Left lobe of liver (tissue), 2 donors: ENCODE results near the gene PLD1. TPM values are rescaled to one million over a fixed set of nuclear protein-coding genes. Genes with fewer than 3 reads are reported as not detected.
"Not testable (repeated sequence)": the region's sequence is repeated elsewhere in the genome, so short reads cannot be mapped to it uniquely, and the experiment has no call there.

Experiments
- ATAC-seq: fragments of 200-7000 bp; cut with Tn5 transposase; one replicate; pipeline ENCODE4 v1.9.1; 2020; ENCODE audit warnings: mild to moderate bottlenecking, moderate library complexity
- DNase-seq: peaks from one replicate; pipeline ENCODE4 v3.0.0-alpha.2; 2020; ENCODE audit warnings: low spot score
- total RNA-seq: library from RNA; stranded (reverse); gene quantifications from one replicate; pipeline ENCODE4 v1.2.1, GENCODE V29; 2021
- donor health status: DM: no; HTN: no; CAD: no; lungs with moderate emphysema.
- donor health status: DM: no; HTN: yes; CAD: no.

PLD1 gene, protein sequence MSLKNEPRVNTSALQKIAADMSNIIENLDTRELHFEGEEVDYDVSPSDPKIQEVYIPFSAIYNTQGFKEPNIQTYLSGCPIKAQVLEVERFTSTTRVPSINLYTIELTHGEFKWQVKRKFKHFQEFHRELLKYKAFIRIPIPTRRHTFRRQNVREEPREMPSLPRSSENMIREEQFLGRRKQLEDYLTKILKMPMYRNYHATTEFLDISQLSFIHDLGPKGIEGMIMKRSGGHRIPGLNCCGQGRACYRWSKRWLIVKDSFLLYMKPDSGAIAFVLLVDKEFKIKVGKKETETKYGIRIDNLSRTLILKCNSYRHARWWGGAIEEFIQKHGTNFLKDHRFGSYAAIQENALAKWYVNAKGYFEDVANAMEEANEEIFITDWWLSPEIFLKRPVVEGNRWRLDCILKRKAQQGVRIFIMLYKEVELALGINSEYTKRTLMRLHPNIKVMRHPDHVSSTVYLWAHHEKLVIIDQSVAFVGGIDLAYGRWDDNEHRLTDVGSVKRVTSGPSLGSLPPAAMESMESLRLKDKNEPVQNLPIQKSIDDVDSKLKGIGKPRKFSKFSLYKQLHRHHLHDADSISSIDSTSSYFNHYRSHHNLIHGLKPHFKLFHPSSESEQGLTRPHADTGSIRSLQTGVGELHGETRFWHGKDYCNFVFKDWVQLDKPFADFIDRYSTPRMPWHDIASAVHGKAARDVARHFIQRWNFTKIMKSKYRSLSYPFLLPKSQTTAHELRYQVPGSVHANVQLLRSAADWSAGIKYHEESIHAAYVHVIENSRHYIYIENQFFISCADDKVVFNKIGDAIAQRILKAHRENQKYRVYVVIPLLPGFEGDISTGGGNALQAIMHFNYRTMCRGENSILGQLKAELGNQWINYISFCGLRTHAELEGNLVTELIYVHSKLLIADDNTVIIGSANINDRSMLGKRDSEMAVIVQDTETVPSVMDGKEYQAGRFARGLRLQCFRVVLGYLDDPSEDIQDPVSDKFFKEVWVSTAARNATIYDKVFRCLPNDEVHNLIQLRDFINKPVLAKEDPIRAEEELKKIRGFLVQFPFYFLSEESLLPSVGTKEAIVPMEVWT
- total RNA-seq, result 15.2 TPM

DNA sequence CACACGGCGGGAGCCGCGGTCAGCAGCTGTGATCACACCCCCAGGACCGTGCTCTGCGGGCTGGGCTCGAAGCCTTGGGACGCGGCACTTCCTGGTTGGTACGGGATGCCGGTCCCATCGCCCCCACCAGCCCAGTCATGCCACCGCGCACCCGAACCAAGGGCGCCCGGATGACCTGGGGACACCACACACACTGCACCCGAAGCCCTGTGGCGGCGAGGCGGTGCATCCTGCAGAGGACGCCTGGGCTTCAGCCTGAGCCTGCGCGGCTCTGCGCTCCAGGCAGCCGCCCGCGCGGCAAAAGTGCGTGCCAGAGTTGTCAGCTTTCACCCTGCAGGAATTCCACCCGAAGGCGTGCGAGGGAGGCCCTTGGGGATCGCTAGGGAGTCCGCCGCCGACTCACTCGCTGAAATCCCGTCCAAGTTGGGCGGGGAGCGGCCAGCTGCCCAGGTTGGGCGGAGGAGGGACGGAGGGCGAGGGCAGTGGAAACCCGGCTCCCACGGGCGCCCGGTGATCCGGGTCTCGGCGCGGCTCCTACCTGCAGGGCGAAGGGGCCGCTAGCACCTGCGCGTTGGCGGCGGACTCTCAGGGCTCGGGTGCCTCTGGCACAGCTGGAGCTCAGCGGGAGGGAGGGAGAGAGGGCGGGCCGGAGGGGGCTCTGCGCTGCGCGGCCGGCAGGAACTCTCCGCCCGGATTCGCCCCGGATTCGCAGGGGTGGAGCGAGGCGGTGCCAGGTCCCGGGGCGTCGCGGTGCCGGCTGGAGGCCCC lies at the start of gene PLD1:
PLD1 (minus strand) TSS at position 623 of the 768 bp plus-strand sequence. CDS start 72,432 bp downstream, outside the sequence.
- DNase-seq (peak; percentile 91), ATAC-seq (peak; percentile 89)

DNA sequence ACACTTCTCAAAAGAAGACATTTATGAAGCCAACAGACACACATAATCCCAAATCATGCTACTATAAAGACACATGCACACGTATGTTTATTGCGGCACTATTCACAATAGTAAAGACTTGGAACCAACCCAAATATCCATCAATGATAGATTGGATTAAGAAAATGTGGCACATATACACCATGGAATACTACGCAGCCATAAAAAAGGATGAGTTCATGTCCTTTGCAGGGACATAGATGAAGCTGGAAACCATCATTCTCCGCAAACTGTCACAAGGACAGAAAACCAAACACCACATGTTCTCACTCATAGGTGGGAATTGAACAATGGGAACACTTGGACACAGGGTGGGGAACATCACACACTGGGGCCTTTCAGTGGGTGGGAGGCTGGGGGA lies 48.5 kb upstream of the PLD1 start:
- DNase-seq, ATAC-seq: not testable (repeated sequence)

- DNase-seq (no peak), ATAC-seq (no peak)
Measured at GRCh38 chr3:171854649-171855305, 44.5 kb upstream of the PLD1 start.

DNA sequence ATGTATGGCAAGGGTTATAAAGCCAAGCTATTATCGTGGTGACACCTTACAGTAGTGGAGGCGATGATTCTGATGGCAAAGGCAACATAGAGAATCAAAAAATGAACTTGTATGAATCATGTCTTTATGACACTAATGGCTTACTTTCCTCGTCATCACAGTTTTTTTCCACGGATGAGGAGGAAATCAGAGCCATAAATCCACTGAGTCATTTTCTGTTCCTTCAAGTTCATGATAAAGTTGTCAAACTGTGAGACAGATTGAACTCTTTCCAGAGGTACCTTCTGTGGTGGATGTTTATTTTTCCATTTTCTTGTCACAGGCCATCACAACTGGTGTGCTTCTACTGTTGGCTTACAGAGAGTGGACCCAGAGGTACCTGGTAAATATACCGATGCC lies 41.4 kb upstream of the PLD1 start:
- no peak for DNase-seq
- ATAC-seq, result no peak

DNA sequence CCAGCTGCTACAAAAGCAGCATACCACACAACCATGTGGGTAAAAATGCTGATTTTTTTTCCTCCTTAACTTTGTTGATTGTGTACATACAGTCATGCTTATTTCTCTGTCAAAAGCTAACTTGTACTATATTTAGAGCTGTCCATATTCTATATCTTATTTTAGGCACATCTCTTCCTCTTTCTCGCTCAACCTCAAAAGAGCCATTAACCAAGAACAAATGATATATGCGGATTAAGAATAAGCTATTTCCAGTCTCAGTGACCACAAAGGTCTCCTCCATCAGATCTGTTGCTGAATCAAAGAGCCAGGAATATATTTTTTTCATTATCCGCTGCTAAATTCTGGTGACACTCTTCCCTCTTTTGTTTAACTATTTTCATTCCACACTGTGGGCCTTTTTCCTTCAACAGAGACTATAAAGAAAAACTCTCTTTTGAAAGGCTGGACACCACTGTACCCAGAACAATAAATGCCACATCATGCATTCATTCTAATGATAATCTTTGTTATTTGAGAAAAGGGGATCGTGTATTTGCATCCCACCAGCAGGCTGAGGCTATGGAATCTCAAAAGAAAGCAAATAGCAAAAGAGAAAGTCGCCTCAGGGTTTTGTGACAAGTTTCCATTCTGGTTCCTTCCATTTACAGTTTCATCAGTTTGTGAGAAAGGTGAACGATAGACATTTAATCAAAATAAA lies 40.8 kb upstream of the PLD1 start:
- no peak for ATAC-seq
- DNase-seq, result no peak

DNA sequence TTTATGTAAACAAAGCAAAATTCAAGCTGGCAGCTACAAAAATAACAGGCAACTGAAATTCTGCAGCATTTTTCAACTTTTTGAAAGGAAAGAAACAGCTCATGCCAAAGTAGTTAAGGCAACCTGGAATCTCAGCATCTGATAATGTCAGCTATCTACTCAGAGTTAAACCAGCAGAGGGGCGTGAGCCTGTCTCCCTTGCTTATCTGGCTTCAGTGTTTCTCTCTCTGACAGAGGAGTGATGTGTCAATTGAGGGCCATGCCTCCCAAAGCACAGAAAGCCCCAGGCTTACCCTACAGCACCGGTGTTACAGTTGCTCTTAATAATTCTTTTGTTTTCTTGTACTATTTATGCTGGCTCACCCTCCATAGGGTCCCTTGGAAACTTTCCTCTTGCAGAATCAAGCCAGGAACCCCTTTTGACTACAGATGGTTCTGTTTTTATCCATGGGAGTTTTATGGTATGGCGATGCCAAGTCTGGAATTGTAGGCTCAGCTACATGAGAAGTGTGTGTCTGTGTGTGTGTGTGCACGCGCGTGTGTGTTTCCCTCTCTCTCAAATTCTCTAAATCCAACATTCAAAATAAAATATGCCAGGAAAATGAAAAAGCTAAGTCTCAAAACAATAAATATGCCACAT lies 40.2 kb upstream of the PLD1 start:
- DNase-seq (no peak), ATAC-seq (no peak)

DNA sequence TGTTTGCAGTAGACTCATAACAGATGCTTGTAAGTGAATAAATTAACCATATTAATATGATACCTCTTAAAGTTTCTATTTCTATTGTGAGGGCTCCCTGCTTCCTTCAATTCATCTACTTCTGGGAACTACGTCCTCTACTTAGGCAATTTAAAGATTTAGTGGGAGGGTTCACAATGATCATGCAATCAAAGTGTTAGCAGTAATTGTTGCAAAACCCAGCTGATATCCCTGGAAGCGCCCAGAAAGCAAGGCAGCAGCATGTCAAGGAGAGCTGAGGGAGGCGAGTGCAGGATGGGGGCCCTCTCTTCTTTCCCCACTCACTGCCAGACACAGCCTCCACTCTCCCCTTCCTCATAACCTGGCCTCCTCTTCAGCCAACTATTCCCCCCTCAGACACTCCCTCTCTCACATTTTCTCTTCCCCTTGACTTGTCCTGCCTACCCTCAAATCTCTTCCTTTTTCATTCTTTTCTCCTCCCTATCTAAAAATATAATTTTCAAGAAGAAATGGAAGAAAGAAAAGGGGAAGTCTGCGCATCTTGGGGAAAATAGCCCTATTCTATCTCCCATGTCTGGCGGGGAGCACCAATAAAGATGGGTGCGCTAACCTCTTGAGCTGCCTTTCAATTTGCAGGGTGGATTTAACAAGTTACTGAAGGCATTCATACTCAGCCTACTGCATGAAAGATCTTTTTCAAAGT lies 39.5 kb upstream of the PLD1 start:
- no peak for ATAC-seq

GRCh38 chr3:171847595-171848259 lies 37.4 kb upstream of the PLD1 start:
- no peak for DNase-seq
- no peak for ATAC-seq

More for the DNA sequence above, 39.5 kb upstream of the PLD1 start:
- DNase-seq, result no peak

- no peak for DNase-seq
- ATAC-seq, result no peak
Measured at GRCh38 chr3:171847133-171847532, 36.9 kb upstream of the PLD1 start.

DNA sequence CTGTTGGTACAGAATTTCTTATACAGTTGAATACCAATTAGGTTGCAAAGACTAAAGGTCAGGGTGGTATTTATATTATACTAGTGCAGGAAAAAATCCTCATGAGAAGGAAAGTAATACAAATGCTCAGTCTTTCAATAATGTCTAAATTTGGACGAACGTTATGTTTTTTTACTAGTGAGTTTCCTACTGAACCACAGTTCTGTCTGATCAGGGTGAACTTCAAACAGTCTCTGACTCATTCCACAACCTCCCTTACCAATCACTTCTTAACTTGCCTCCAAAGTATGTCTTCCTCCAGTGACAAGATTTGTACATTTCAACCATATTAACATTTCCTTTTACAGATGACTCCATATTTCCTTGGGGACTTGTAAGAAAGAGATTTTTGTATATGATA lies 36.3 kb upstream of the PLD1 start:
- ATAC-seq, result no peak
- no peak for DNase-seq

DNA sequence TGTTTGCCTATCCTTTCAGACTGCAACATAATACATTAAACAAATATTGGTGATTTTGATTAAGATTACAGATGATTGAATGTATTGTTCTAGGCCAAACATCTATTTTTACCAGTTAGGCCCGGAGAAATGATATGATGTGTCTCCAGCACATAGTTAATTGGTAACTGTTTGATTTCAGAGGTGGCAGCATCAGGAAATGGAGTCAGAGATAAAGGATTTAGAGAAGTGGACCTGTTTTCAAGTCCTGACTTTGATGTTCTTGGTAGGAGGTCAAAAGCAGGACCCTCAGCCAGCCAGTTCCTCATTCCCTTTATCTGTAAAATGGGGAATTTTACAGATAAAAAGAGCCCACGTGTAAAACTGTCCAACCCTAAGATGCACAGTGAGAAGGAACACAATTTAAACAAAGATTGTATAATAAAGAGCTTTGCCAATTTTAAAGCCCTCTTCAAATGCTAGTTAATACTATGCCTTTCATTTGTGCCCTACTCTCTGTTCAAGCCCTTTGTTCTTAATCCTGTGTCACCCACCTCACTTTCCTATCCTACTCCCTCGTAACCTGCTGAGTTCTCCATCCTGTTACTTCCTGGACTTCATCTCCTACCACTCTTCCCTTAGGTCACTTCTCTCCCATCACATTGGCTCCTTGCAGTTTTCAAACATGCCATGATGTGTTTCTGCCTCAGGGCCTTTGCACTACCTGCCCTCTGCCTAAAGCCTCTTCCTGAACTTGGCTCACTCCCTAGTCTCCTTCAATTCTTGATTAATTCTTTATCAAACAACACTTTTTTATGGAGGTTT lies 35.4 kb upstream of the PLD1 start:
- DNase-seq (no peak), ATAC-seq (no peak)

DNA sequence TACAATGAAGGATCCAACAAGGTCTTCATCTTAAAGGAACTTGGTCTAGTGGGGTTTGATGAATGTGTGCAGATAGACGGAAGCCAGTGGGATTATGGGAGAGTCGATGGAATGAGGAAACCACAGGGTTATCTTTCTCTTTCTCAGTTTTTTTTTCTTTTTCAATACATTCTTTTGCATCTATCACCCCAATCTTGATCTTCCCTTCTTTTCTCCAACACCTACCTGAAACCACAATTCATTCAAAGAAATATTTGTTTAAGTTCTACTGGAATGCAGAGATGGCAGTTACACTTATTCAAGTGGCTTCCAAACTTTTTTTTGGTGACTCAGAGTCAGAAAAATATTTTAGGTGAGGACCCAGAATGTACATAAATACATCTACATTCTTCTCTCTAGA lies 34.6 kb upstream of the PLD1 start:
- DNase-seq, result no peak
- no peak for ATAC-seq

DNA sequence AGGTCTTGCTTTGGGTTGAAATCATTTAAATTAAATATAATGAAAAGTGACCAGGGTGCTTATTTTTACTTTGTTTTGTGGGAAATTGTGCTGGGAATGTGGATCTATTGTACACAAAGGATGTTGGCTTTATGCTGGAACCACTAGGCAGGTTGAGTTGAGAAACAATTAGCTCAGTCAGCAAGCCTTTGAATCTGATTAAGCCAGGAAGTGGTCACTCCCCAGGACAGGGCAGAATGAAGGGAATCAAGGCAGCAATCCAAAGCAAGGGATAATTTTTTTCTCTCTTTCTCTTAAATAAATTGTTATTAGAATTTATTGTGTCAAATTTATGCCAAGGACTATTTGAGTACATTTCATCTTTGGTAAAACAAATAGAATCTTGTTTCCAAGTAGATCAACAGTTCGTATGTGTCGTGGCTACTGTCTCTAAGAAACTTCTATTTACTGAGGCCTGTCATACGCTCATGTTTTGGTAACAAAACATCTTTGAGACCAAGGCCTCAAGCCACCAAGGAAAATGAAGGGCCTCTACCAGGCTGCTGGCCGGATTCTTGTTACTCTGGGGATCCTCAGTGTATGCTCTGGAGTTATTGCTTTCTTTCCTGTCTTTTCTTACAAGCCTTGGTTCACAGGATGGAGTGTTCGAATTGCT lies 32.7 kb upstream of the PLD1 start, which contains the start of gene TMEM212:
TMEM212 (plus strand) TSS at position 486 of the 655 bp plus-strand sequence; CDS start at position 521, 35 bp downstream.
- peak; percentile 43 for ATAC-seq

GRCh38 chr3:171841620-171842000 lies 31.3 kb upstream of the PLD1 start:
- ATAC-seq (no peak), DNase-seq (no peak)

More for the DNA sequence above, 32.7 kb upstream of the PLD1 start, which contains the start of gene TMEM212:
- DNase-seq, result no peak

GRCh38 chr3:171840811-171841619 lies 30.7 kb upstream of the PLD1 start:
- DNase-seq (no peak), ATAC-seq (peak; percentile 56)

GRCh38 chr3:171840445-171840810 lies 30.1 kb upstream of the PLD1 start:
- DNase-seq, result no peak
- ATAC-seq, result no peak
